Measurements from ENCODE around the gene C5orf24. TPM values are rescaled to one million over a fixed set of nuclear protein-coding genes. Genes with fewer than 3 reads are reported as not detected.

C5orf24 gene
- polyA plus RNA-seq, 3 donors = 5.6 to 17.1 (median 6.6) TPM

- no peaks in the 10 kb centered on the region for H3K4me1 Mint-ChIP-seq
- H3K27ac Mint-ChIP-seq = peak overlapping the region in 2 of 7 donors; percentile 21 to 35
- Histone ChIP-seq H3K4me3 (replicated peaks in 1 of 3; ENCODE audit: low read depth in 2 of 3, low read length in 3 of 3) (no peak overlapping the region), H3K27ac (ENCODE audit: low read depth in 1 of 2, low read length in 2 of 2) (no peak overlapping the region), H4K20me1 (ENCODE audit: insufficient read depth, low read length) (peaks cover 20% of the 10 kb centered on the region), H3K36me3 (replicated peaks in 1 of 2; ENCODE audit: control insufficient read depth in 1 of 2, insufficient read depth in 2 of 2, low read length in 2 of 2) (peaks cover 45 to 86% of the 10 kb centered on the region in 2 donors), H3K9ac (ENCODE audit: insufficient read depth, low read length, poor library complexity, severe bottlenecking) (no peak overlapping the region), H3K4me1 (ENCODE audit: control insufficient read depth in 1 of 2, insufficient read depth in 2 of 2, low read length in 2 of 2) (no peaks in the 10 kb centered on the region), H2AFZ (ENCODE audit: insufficient read depth, low read depth, low read length, poor library complexity, severe bottlenecking) (no peak overlapping the region), H3K27me3 (ENCODE audit: control insufficient read depth in 2 of 2, insufficient read depth in 2 of 2, low read length in 2 of 2) (no peaks in the 10 kb centered on the region), H3K79me2 (ENCODE audit: insufficient read depth, low read length) (peaks cover 3% of the 10 kb centered on the region), H3K4me2 (replicated peaks; ENCODE audit: extremely low read depth, low read length, poor library complexity, severe bottlenecking) (no peak overlapping the region), H3K9me3 (replicated peaks in 1 of 2; ENCODE audit: control insufficient read depth in 1 of 2, insufficient read depth in 1 of 2, low read length in 2 of 2) (no peaks in the 10 kb centered on the region)
- WGBS (ENCODE audit: insufficient coverage) = no CpG with 5 or more reads among the region's 3 CpGs
- DNase-seq = no peak
- intact Hi-C loops (cut with micrococcal nuclease) = no loop called here
- no peaks in the 10 kb centered on the region for H3K27me3 Mint-ChIP-seq (ENCODE audit: low read depth in 3 of 3)
- no peak for TF ChIP-seq CTCF (IDR thresholded peaks at IDR 0.05)
- H3K36me3 Mint-ChIP-seq = peaks cover 59 to 67% of the 10 kb centered on the region in 2 donors
- peaks cover 0 to 7% (median 0%) of the 10 kb centered on the region in 7 donors for H3K9me3 Mint-ChIP-seq
- H3K4me3 Mint-ChIP-seq = no peak overlapping the region
These were observed 46.5 kb downstream of the C5orf24 start for GRCh38 chr5:134892282-134892681.

GRCh38 chr5:134892926-134893325 lies 47.2 kb downstream of the C5orf24 start:
- peaks cover 3% of the 10 kb centered on the region for H3K79me2 ChIP-seq (ENCODE audit: insufficient read depth, low read length)
- peaks cover 13% of the 10 kb centered on the region for H4K20me1 ChIP-seq (ENCODE audit: insufficient read depth, low read length)
- Mint-ChIP-seq H3K27ac (peak overlapping the region in 1 of 7 donors; percentile 33), H3K4me3 (no peak overlapping the region), H3K27me3 (ENCODE audit: low read depth in 3 of 3) (no peaks in the 10 kb centered on the region), H3K36me3 (peaks cover 54 to 67% of the 10 kb centered on the region in 2 donors), H3K9me3 (peaks cover 0 to 7% (median 0%) of the 10 kb centered on the region in 7 donors), H3K4me1 (no peaks in the 10 kb centered on the region)
- no peak overlapping the region for H3K9ac ChIP-seq (ENCODE audit: insufficient read depth, low read length, poor library complexity, severe bottlenecking)
- no peaks in the 10 kb centered on the region for H3K4me1 ChIP-seq (ENCODE audit: control insufficient read depth in 1 of 2, insufficient read depth in 2 of 2, low read length in 2 of 2)
- TF ChIP-seq CTCF (IDR thresholded peaks at IDR 0.05) = no peak
- no peak for DNase-seq
- H3K4me2 ChIP-seq (replicated peaks; ENCODE audit: extremely low read depth, low read length, poor library complexity, severe bottlenecking) = no peak overlapping the region
- no peaks in the 10 kb centered on the region for H3K27me3 ChIP-seq (ENCODE audit: control insufficient read depth in 2 of 2, insufficient read depth in 2 of 2, low read length in 2 of 2)
- no peak overlapping the region for H2AFZ ChIP-seq (ENCODE audit: insufficient read depth, low read depth, low read length, poor library complexity, severe bottlenecking)
- intact Hi-C loops (cut with micrococcal nuclease) = no loop called here
- H3K27ac ChIP-seq (ENCODE audit: low read depth in 1 of 2, low read length in 2 of 2) = no peak overlapping the region
- no peak overlapping the region for H3K4me3 ChIP-seq (replicated peaks in 1 of 3; ENCODE audit: low read depth in 2 of 3, low read length in 3 of 3)
- H3K9me3 ChIP-seq (replicated peaks in 1 of 2; ENCODE audit: control insufficient read depth in 1 of 2, insufficient read depth in 1 of 2, low read length in 2 of 2) = no peaks in the 10 kb centered on the region
- peaks cover 44 to 87% of the 10 kb centered on the region in 2 donors for H3K36me3 ChIP-seq (replicated peaks in 1 of 2; ENCODE audit: control insufficient read depth in 1 of 2, insufficient read depth in 2 of 2, low read length in 2 of 2)
- no CpG with 5 or more reads among the region's 2 CpGs for WGBS (ENCODE audit: insufficient coverage)

Measured in CD14-positive monocyte (primary cell).